Activated CD4-positive, CD25-positive, alpha-beta regulatory T cell treated with anti-CD3 and anti-CD28 coated beads, Interleukin-2, amount 50 U/mL, for 24 hours (primary cell): ENCODE data around the gene GPR107.

Source experiments
- ATAC-seq, 2 donors: fragments of 150-1000 bp; cut with Tn5 transposase; one replicate each; pipeline ENCODE4 v1.10.0; 2021; ENCODE audit warnings: mild to moderate bottlenecking in 1 of 2, moderate library complexity in 1 of 2

Gene GPR107

GRCh38 chr9:130058154-130058553 lies 4.4 kb downstream of the GPR107 start:
- ATAC-seq = peak in 1 of 2 donors; percentile 11

DNA sequence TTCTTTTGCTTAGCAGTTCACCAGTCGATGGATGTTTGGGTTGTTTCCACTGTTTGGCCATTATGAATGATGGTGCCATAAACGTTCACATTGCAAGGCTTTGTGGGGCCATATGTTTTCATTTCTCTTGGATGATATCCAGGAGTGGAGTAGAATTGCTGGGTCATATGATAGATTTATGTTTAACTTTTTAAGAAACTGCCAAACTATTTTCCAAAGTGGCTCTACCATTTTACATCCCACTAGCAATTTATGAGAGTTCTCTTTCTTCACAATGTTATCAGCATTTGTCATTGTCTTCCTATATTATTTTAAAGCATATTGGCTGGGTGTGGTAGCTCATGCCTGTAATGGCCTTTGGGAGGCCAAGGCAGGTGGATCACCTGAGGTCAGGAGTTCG lies 5.2 kb downstream of the GPR107 start:
- ATAC-seq = no peak

- no peak for ATAC-seq
These were observed 6.6 kb downstream of the GPR107 start for GRCh38 chr9:130060296-130060695.

GRCh38 chr9:130062750-130063149 lies 9.0 kb downstream of the GPR107 start:
- ATAC-seq = no peak

GRCh38 chr9:130064621-130065020 lies 10.9 kb downstream of the GPR107 start:
- no peak for ATAC-seq

- no peak for ATAC-seq
These were observed 15.3 kb downstream of the GPR107 start for GRCh38 chr9:130069048-130069447.

- no peak for ATAC-seq
These were observed 19.0 kb downstream of the GPR107 start for GRCh38 chr9:130072515-130073235.

DNA sequence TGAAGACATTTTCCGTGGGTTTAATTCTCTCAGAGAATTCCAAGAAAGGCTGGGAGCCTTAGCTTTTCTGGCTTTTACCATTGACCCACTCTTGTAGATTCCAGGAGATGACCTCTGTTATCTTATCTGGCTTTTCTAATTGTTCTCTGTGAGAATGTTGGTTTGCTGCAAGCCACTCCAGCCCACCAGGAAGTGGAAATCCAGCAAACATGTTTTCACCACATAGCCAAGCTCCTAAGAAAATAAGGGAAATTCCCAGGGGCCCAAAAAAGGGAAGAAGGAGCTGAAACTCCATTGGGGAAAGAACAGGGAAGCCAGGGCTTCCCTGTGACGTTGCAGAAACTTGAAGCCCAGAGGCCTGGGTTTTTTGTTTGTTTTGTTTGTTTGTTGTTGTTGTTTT lies 19.7 kb downstream of the GPR107 start:
- ATAC-seq = no peak

DNA sequence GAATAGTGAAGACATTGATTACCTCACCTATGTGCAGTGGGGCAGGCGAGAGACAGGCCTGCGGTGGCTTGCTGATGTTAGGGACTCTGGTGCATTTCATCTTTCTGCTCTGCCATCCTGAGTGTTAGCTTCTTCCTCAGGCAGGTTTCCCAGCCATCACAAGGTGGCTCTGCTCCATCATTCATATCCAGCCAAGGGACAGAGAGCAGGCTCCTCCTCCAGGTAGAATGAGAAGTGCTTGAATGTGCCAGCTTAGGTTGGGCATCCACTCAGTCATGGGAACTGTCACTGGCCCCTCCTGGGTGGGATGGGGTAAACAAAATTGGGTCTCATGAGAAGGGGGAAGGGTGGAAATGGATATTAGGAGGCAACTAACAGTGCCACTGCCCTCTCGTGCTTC lies 24.8 kb downstream of the GPR107 start:
- no peak for ATAC-seq

GRCh38 chr9:130084337-130084736 lies 30.6 kb downstream of the GPR107 start:
- no peak for ATAC-seq

GRCh38 chr9:130088051-130088450 lies 34.3 kb downstream of the GPR107 start:
- ATAC-seq = no peak

DNA sequence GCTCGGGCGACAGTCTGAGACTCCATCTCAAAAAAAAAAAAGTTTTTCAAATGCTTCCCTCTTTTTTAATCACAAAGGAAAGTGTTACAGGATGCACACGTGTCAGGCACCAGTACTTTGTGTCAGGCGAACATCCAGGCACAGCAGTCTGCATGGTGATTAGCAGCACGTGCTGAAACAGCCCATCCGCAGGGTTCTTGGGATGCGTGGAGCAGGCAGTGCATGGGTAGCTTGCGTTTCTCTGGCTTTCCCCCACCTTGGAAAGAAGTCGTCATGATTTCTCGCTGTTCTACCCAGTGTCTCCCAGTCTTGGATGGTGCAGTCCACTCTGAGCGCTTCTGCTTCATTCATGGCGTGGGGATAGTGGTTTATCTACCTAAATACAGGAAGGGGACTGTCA lies 35.4 kb downstream of the GPR107 start:
- ATAC-seq = no peak

GRCh38 chr9:130090915-130091314 lies 37.2 kb downstream of the GPR107 start:
- ATAC-seq = no peak

DNA sequence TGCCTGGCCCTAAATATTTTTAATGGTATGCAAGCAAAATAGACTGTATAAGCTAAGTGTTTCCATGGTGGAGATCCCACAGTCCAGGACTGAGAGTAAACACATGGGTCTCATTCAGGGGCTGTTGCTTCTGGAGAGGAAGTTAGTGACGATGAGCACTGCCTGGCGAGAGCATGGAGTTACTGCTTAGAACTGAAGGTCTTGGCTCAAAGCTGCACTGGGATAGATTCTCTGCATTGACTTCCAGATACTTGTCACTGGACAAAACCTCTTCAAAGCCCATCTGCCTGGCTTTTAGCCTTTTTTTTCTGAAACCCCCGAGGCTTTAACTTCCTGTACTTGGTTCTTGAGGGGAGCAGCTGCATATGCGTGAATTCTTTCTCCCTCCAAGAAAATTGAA lies 39.2 kb downstream of the GPR107 start:
- ATAC-seq = no peak

DNA sequence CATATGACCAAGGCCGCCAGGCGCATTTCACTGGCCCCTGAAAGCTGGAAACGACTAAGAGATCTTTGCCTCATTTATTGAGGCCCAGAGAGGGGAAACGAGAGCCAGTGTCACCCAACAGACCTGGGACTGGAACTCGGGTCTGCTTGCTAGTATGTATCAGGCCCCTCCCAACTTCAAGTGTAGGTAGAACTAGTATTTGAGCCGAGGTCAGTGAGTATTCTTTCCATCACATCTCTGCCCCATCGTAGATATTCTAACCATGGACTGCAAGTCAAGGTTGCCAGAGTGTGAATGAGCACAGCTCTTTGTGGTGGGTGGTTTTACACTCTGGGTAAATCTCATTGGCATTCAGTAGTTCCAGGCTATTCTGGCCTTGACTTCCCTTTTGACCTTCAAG lies 42.2 kb downstream of the GPR107 start:
- no peak for ATAC-seq

GRCh38 chr9:130100681-130101080 lies 47.0 kb downstream of the GPR107 start:
- no peak for ATAC-seq

- no peak for ATAC-seq
These were observed 48.2 kb downstream of the GPR107 start for GRCh38 chr9:130101915-130102314.

DNA sequence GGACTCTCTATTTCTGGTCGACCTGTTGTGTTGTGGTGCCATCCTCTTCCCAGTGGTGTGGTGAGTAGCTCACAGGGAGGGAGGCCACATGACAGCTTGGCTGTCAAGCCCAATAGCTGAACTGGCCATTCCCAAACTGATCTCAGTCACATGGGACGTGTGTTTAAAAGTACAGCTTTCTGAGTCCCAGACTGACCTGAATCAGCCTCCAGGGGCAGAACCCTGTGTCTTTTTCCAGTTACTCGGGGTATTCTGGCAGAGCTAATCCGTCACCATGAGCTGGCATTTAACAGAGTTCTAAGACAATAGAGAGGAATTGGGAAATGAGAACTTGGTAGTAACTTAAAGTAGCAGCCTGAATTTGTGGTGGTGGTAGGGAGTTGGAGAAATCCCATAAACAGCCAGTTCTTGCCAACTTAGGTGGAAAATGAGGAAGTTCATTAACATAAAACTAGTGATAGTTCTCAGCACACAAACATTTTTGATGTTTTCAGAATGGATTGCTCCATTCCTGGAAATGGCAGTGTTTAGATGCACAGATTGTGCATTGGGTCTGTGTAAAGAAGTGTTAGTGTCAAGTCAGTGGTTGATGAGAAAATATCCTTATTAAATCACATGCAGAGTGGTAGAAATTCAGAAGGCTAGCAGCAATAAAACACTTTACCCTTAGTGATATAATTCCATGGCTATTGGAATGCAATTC lies 50.9 kb downstream of the GPR107 start:
- ATAC-seq = no peak

- ATAC-seq = no peak
These were observed 53.1 kb downstream of the GPR107 start for GRCh38 chr9:130106860-130107233.

DNA sequence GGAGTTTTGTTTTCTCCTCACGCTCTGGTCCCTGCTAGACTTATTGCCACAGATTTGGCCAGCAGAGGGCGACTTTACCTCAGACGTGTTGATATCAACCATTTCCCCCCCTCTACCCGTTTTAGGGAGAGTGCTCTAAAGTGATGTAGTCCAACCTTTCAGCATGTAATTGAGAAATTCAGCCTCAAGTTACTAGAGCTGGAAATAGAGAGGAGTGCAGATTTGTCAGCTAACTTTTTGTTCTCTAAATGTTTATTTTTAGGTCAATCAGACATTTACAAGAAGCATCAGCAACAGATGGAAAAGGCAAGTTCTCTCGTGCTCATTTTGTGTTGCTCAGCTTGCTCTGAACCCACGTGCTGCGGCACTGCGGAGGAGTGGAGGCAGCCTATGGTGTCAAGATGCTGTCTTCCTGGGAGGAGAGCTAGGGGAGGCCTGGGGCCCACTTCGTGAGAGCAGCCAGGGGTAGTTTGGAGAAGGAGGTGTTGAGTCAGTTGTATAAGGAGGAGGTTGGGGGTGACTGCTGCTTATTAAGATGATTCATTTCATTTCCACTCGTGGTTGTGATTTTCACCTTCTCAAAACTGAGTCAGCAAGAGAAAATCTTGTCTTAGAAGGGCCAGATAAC lies 53.6 kb downstream of the GPR107 start:
- ATAC-seq = peak; percentile 93

DNA sequence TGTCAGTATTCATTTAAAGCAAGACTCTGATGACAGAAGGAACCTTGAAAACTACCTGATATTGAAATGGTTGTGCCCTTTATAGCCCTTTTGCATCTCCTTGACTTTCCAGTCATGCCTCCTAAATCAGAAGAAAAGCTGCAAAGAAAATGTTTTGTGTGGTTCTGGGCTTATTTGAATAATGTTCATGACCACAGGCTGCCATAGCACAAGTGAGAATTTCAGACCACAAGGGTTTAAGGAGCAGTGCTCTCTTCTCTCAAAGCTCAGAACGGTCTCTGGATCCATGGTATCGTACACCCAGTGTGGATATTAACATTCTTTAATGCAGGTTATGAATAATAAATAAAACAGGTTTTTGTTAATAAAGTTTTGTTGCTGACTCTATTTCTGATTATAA lies 54.2 kb downstream of the GPR107 start:
- peak in 1 of 2 donors; percentile 4 for ATAC-seq

DNA sequence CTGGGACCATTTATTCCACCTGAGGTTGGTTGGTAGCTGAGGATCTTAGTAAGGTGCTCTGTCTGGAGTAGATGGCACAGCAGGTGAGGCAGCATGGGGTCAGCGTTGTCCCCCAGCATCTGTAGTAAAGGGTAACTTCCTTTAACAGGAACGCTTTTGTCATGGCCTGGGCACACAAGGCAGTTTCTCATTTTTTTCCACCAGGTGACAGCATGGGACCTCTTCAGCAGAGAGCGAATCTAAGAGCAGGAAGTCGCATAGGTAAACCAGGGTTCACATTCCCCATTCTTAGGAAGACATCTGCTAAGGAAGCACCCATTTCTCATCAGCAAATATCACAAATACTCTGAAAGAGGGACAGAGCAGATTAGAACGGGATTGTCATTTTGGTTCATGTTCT lies 56.5 kb downstream of the GPR107 start:
- ATAC-seq = no peak

GRCh38 chr9:130110596-130111021 lies 56.9 kb downstream of the GPR107 start:
- no peak for ATAC-seq
